Mesangial cell (primary cell): ENCODE results near the gene CCP110. TPM values are rescaled to one million over a fixed set of nuclear protein-coding genes. Genes with fewer than 3 reads are reported as not detected.

Experiments
- total RNA-seq: library from RNA; depleted of rRNA; stranded (reverse); fragments of >200 nt; gene quantifications from 2 replicates; pipeline ENCODE4 v1.2.3, GENCODE V29; 2015

Gene CCP110
- 2.4 and 5.1 TPM in 2 replicates for total RNA-seq

GRCh38 chr16:19523559-19524355 is at the start of gene CCP110:
CCP110 (plus strand) TSS chr16:19523942; CDS start chr16:19527882, 3,940 bp downstream.

GRCh38 chr16:19521471-19522396 is 2.0 kb upstream of the CCP110 start, which contains the start of gene GDE1:
GDE1 (minus strand) TSS chr16:19522098; CDS start chr16:19521964, 134 bp downstream.

GRCh38 chr16:19555186-19555937 is 31.6 kb downstream of the CCP110 start, which contains the start of gene VPS35L:
VPS35L (plus strand) TSS chr16:19555703; CDS start chr16:19555730, 27 bp downstream.

Other genes starting within 250 kb of the CCP110 start
- gene CLEC19A, start 238.2 kb upstream of the CCP110 start, total RNA-seq = not detected in 2 replicates
- gene TMC5, start 106.1 kb upstream of the CCP110 start, total RNA-seq = not detected in 2 replicates
- 63.4 and 66.5 TPM in 2 replicates for gene GDE1, start 1.8 kb upstream of the CCP110 start, total RNA-seq
- 35.0 and 47.7 TPM in 2 replicates for gene VPS35L, start 31.8 kb downstream of the CCP110 start, total RNA-seq
- gene KNOP1, start 194.3 kb downstream of the CCP110 start, total RNA-seq = 11.2 and 12.5 TPM in 2 replicates
- 11.7 and 13.2 TPM in 2 replicates for gene IQCK, start 194.3 kb downstream of the CCP110 start, total RNA-seq